HEK293 (cell line): ENCODE results near the gene GALNT2.

ENCODE experiments used
- CTCF ChIA-PET: fragments of 350-600 bp; formaldehyde crosslinking; extraction: SDS; loops from one replicate; lab custom pipeline; 2021; ENCODE audit warnings: antibody characterized with exemption; lab: Yijun Ruan, JAX
- POLR2A ChIA-PET: fragments of 300-600 bp; formaldehyde crosslinking; extraction: SDS; loops from one replicate; lab custom pipeline; 2020; ENCODE audit warnings: antibody characterized with exemption, inconsistent platforms; lab: Yijun Ruan, JAX
- H3K27ac ChIP-seq: fragments of 200-500 bp; sonication (Bioruptor generic); 2 replicates; pipeline ENCODE4 v1.5.1; 2014; ENCODE audit warnings: low read depth, low read length, control low read depth, inconsistent platforms; ENCODE audit errors: extremely low read depth
- H3K36me3 ChIP-seq, 2 experiments: fragments of 200-500 bp in 1 of 2; sonication (Bioruptor generic) in 1 of 2; 1 replicate in 1 of 2; 2 replicates in 1 of 2; pipeline ENCODE4 v1.5.1; 2014 to 2017; ENCODE audit warnings: inconsistent platforms in 2 of 2, low read length in 2 of 2; ENCODE audit not compliant: control insufficient read depth in 2 of 2, insufficient read depth in 1 of 2
- H3K4me1 ChIP-seq: fragments of 200-500 bp; sonication (Bioruptor generic); 2 replicates; pipeline ENCODE4 v1.5.1; 2014; ENCODE audit warnings: mild to moderate bottlenecking, low read length, inconsistent platforms; ENCODE audit not compliant: control insufficient read depth, insufficient read depth
- H3K4me3 ChIP-seq: 2 replicates; pipeline ENCODE4 v1.5.1; 2011; ENCODE audit warnings: low read depth, mild to moderate bottlenecking, control low read depth, low read length, moderate library complexity
- H3K9me3 ChIP-seq: fragments of 200-500 bp; sonication (Bioruptor generic); 2 replicates; pipeline ENCODE4 v1.5.1; 2014; ENCODE audit warnings: low read depth, low read length, inconsistent platforms; ENCODE audit not compliant: control insufficient read depth, insufficient read depth
- ATF2 ChIP-seq: fragments of 450-650 bp; formaldehyde crosslinking; IDR thresholded peaks from 2 replicates; pipeline ENCODE4 v1.5.1; 2016; ENCODE audit warnings: missing biosample characterization, missing genetic modification characterization, low read depth
- CTCF ChIP-seq: fragments of 450-650 bp; formaldehyde crosslinking; IDR thresholded peaks from 2 replicates; pipeline ENCODE4 v1.5.1; 2016; ENCODE audit warnings: missing biosample characterization, missing genetic modification characterization
- GLIS1 ChIP-seq: fragments of 450-650 bp; formaldehyde crosslinking; IDR thresholded peaks from 2 replicates; pipeline ENCODE4 v1.5.1; 2016; ENCODE audit warnings: missing biosample characterization, missing genetic modification characterization
- INSM2 ChIP-seq: fragments of 450-650 bp; formaldehyde crosslinking; IDR thresholded peaks from 2 replicates; pipeline ENCODE4 v1.5.1; 2016; ENCODE audit warnings: missing biosample characterization, missing genetic modification characterization
- ZFHX2 ChIP-seq: fragments of 450-650 bp; formaldehyde crosslinking; conservative IDR thresholded peaks from 2 replicates; pipeline ENCODE4 v1.5.1; 2016; ENCODE audit warnings: missing biosample characterization, missing genetic modification characterization
- ZIC2 ChIP-seq: fragments of 450-650 bp; formaldehyde crosslinking; IDR thresholded peaks from 2 replicates; pipeline ENCODE4 v1.5.1; 2016; ENCODE audit warnings: missing biosample characterization, missing genetic modification characterization
- ZNF138 ChIP-seq: fragments of 450-650 bp; formaldehyde crosslinking; IDR thresholded peaks from 2 replicates; pipeline ENCODE4 v1.5.1; 2016; ENCODE audit warnings: missing biosample characterization, missing genetic modification characterization, borderline replicate concordance
- ZNF169 ChIP-seq: fragments of 450-650 bp; formaldehyde crosslinking; IDR thresholded peaks from 2 replicates; pipeline ENCODE4 v1.5.1; 2016; ENCODE audit warnings: missing biosample characterization, missing genetic modification characterization
- ZNF184 ChIP-seq: fragments of 450-650 bp; IDR thresholded peaks from 2 replicates; pipeline ENCODE4 v1.5.1; 2018; ENCODE audit warnings: missing biosample characterization, mild to moderate bottlenecking, missing genetic modification characterization
- ZNF37A ChIP-seq: fragments of 450-650 bp; IDR thresholded peaks from 2 replicates; pipeline ENCODE4 v1.5.1; 2018; ENCODE audit warnings: missing biosample characterization, missing genetic modification characterization
- ZNF404 ChIP-seq: fragments of 450-650 bp; formaldehyde crosslinking; IDR thresholded peaks from 2 replicates; pipeline ENCODE4 v1.5.1; 2017; ENCODE audit warnings: missing biosample characterization, missing genetic modification characterization
- ZNF518A ChIP-seq: fragments of 450-650 bp; formaldehyde crosslinking; conservative IDR thresholded peaks from 2 replicates; pipeline ENCODE4 v1.5.1; 2016; ENCODE audit warnings: low read depth, missing biosample characterization, missing genetic modification characterization
- ZNF843 ChIP-seq: fragments of 450-650 bp; formaldehyde crosslinking; IDR thresholded peaks from 2 replicates; pipeline ENCODE4 v1.5.1; 2016; ENCODE audit warnings: missing biosample characterization, missing genetic modification characterization

The GALNT2 gene

GRCh38 chr1:230159580-230159979 lies 92.5 kb downstream of the GALNT2 start:
- Histone ChIP-seq H3K36me3 (no peaks in the 10 kb centered on the region), H3K4me1 (peaks cover 9% of the 10 kb centered on the region), H3K27ac (no peak overlapping the region), H3K9me3 (no peaks in the 10 kb centered on the region), H3K4me3 (no peak overlapping the region)
- ChIA-PET POLR2A (no interaction called here), CTCF (interaction anchor here (0.8 kb wide), 1 partner anchor 14 kb away, joined by 3 read pairs; no protein-coding TSS in a partner anchor)
- no peak for TF ChIP-seq ATF2 (tag by site-specific recombination)
- no peak for TF ChIP-seq ZNF138
- TF ChIP-seq ZNF37A, result no peak
- TF ChIP-seq ZNF184 (tag by site-specific recombination), result no peak
- no peak for TF ChIP-seq ZNF518A
- no peak for TF ChIP-seq ZIC2

GRCh38 chr1:230160957-230161771 lies 94.1 kb downstream of the GALNT2 start:
- Histone ChIP-seq H3K9me3 (no peaks in the 10 kb centered on the region), H3K4me1 (peaks cover 9% of the 10 kb centered on the region), H3K36me3 (no peaks in the 10 kb centered on the region), H3K27ac (no peak overlapping the region), H3K4me3 (no peak overlapping the region)
- ChIA-PET CTCF (interaction anchor here (0.5 to 0.6 kb wide), 2 partner anchors 149 to 681 kb away, joined by 4 to 5 read pairs; no protein-coding TSS in a partner anchor), POLR2A (no interaction called here)
- TF ChIP-seq INSM2 (tag by site-specific recombination), result no peak
- no peak for TF ChIP-seq ZNF843 (tag by site-specific recombination)
- TF ChIP-seq ZFHX2 (tag by site-specific recombination), result no peak
- TF ChIP-seq GLIS1 (tag by site-specific recombination), result no peak
- no peak for TF ChIP-seq ZNF169 (tag by site-specific recombination)
- TF ChIP-seq CTCF, result no peak
- TF ChIP-seq ZIC2, result no peak
- no peak for TF ChIP-seq ZNF404 (tag by site-specific recombination)
